Measurements from ENCODE around the gene TRIM24.
"Not testable (repeated sequence)": the region's sequence is repeated elsewhere in the genome, so short reads cannot be mapped to it uniquely, and the experiment has no call there.

Gene TRIM24

DNA sequence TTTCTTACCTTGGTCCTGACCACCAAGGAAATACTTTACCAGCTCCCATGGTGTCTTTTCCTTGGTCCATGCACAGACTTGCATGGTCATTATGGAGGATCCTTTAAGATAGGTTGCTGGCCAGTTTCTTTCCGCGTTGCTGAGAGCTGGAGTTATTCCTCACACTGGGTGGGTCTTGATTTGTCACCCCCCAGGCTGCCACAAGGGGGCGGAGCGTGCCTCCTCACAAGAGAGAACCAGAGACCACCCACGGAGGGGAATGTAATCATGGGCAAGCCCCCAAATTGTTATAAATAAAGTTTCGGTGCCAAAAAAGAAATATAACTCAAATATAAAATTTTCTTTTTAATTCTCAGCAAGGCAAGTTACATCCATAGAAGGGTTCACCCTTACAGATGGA lies 10.5 kb upstream of the TRIM24 start:
- Histone ChIP-seq H3K4me3 (ENCODE audit: insufficient read length, low read depth) (no peak overlapping the region), H3K36me3 (ENCODE audit: insufficient read depth, insufficient read length, low read length) (no peaks in the 10 kb centered on the region), H3K9ac (ENCODE audit: insufficient read length, low read depth) (no peak overlapping the region), H3K27me3 (ENCODE audit: insufficient read depth, insufficient read length) (no peaks in the 10 kb centered on the region), H3K9me3 (ENCODE audit: insufficient read depth, low read length) (no peaks in the 10 kb centered on the region; the same call in 1 of the 2 replicates), H3K4me1 (ENCODE audit: insufficient read depth, insufficient read length) (no peaks in the 10 kb centered on the region)
- no peak for TF ChIP-seq SUZ12 (IDR thresholded peaks at IDR 0.05; ENCODE audit: extremely low read depth, insufficient read depth, insufficient read length)
- no peak for TF ChIP-seq ZNF274 (IDR thresholded peaks at IDR 0.05; ENCODE audit: low read depth, low read length)
- no peak for TF ChIP-seq YY1 (IDR thresholded peaks at IDR 0.05; ENCODE audit: insufficient read depth, insufficient read length)
- peak; percentile 27 for DNase-seq (ENCODE audit: low read depth, low spot score)

DNA sequence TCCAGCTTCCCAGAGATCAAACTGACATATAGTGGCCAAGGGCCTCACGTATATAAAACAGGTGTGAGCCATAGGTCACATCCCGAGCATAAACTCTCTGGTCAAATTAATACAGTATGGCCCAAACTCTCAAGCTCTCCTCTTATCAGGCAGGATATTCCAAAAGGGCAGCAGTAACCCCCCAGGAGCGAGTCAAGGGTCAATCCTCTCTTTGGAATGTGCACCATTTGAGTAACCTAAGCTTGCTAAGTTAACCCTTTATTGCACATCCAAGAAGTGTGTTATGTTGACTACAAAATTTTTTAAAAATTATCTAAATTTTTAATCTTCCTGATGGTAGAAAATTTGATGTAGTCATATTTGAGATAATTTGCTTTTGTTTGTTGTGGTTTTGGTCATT lies 4.5 kb upstream of the TRIM24 start:
- TF ChIP-seq YY1 (IDR thresholded peaks at IDR 0.05; ENCODE audit: insufficient read depth, insufficient read length) (no peak), SUZ12 (IDR thresholded peaks at IDR 0.05; ENCODE audit: extremely low read depth, insufficient read depth, insufficient read length) (no peak), ZNF274 (IDR thresholded peaks at IDR 0.05; ENCODE audit: low read depth, low read length) (no peak)
- Histone ChIP-seq H3K4me3 (ENCODE audit: insufficient read length, low read depth) (no peak overlapping the region), H3K9me3 (ENCODE audit: insufficient read depth, low read length) (0 out of 2 replicates have a peak, but pooled peaks cover 7% of the 10 kb centered on the region), H3K9ac (ENCODE audit: insufficient read length, low read depth) (no peak overlapping the region), H3K27me3 (ENCODE audit: insufficient read depth, insufficient read length) (no peaks in the 10 kb centered on the region), H3K36me3 (ENCODE audit: insufficient read depth, insufficient read length, low read length) (no peaks in the 10 kb centered on the region), H3K4me1 (ENCODE audit: insufficient read depth, insufficient read length) (no peaks in the 10 kb centered on the region)
- no peak for DNase-seq (ENCODE audit: low read depth, low spot score)

DNA sequence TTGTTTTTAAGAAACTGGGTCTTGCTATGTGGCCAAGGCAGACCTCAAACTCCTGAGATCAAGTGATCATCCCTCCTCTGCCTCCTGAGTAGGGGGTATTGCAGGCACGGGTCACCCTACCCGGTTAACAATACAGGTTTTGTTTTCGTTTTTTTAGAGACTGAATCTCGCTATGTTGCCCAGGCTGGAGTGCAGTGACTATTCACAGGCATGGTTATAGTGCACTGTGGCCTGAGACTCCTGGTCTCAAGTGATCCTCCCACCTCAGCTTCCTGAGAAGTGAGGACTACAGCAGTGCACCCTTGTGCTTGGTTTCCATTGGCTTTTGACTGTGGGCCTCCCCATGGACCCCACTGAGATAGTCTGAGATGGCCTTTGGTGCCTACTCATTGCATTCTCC lies 3.8 kb upstream of the TRIM24 start:
- no peak for DNase-seq (ENCODE audit: low read depth, low spot score)
- Histone ChIP-seq H3K9me3 (ENCODE audit: insufficient read depth, low read length) (0 out of 2 replicates have a peak, but pooled peaks cover 7% of the 10 kb centered on the region), H3K4me3 (ENCODE audit: insufficient read length, low read depth) (no peak overlapping the region), H3K36me3 (ENCODE audit: insufficient read depth, insufficient read length, low read length) (no peaks in the 10 kb centered on the region), H3K9ac (ENCODE audit: insufficient read length, low read depth) (no peak overlapping the region), H3K27me3 (ENCODE audit: insufficient read depth, insufficient read length) (no peaks in the 10 kb centered on the region), H3K4me1 (ENCODE audit: insufficient read depth, insufficient read length) (no peaks in the 10 kb centered on the region)
- TF ChIP-seq SUZ12 (IDR thresholded peaks at IDR 0.05; ENCODE audit: extremely low read depth, insufficient read depth, insufficient read length) (no peak), YY1 (IDR thresholded peaks at IDR 0.05; ENCODE audit: insufficient read depth, insufficient read length) (no peak), ZNF274 (IDR thresholded peaks at IDR 0.05; ENCODE audit: low read depth, low read length) (no peak)

DNA sequence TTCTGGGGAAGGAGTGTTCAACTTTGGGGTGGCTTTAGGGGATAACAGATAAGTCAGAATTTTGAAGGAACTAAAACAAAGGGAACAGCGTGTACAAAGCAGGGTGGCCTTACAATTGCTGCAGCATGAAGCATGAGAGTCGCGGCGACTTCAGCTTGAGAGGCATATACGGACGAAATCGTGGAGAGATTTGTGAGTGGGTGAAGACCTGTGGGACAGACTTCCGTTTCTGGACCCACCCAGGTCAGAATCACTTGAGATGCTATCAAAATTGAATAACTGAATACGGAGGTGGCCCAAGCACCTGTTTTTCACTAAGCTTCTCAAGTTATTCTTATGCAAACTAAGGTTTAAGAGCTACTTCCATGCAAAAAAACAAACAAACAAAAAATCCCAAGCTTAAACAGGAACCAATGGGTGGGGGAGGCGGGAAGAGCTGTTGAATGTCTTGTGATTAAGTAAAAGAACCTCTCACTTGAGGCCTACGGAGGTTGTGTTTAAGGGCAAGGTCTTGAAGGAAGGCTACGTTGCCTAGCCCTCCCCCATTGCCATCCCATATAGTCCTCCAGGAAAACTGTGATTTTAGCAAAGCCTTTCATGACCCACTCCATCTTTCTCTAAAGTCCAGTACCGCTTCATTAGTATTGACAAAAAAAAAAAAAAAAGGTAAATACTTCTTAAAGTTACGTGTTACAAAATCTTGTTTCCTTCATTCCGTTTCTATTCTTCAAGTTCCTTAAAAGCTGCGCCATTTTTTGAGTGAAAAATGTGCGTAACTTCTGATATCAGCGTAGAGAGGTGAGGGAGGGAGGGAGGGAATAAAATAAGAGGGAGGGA lies 1.3 kb upstream of the TRIM24 start:
- no peak for TF ChIP-seq SUZ12 (IDR thresholded peaks at IDR 0.05; ENCODE audit: extremely low read depth, insufficient read depth, insufficient read length)
- TF ChIP-seq ZNF274 (IDR thresholded peaks at IDR 0.05; ENCODE audit: low read depth, low read length): no peak
- TF ChIP-seq YY1 (IDR thresholded peaks at IDR 0.05; ENCODE audit: insufficient read depth, insufficient read length): no peak
- no peaks in the 10 kb centered on the region for H3K27me3 ChIP-seq (ENCODE audit: insufficient read depth, insufficient read length)
- H3K4me1 ChIP-seq (ENCODE audit: insufficient read depth, insufficient read length): no peaks in the 10 kb centered on the region
- H3K9ac ChIP-seq (ENCODE audit: insufficient read length, low read depth): no peak overlapping the region
- peaks cover 12% of the 10 kb centered on the region; the same call in 1 of the 2 replicates for H3K9me3 ChIP-seq (ENCODE audit: insufficient read depth, low read length)
- DNase-seq (ENCODE audit: low read depth, low spot score): peak; percentile 87
- H3K4me3 ChIP-seq (ENCODE audit: insufficient read length, low read depth): no peak overlapping the region
- H3K36me3 ChIP-seq (ENCODE audit: insufficient read depth, insufficient read length, low read length): peaks cover 8% of the 10 kb centered on the region

DNA sequence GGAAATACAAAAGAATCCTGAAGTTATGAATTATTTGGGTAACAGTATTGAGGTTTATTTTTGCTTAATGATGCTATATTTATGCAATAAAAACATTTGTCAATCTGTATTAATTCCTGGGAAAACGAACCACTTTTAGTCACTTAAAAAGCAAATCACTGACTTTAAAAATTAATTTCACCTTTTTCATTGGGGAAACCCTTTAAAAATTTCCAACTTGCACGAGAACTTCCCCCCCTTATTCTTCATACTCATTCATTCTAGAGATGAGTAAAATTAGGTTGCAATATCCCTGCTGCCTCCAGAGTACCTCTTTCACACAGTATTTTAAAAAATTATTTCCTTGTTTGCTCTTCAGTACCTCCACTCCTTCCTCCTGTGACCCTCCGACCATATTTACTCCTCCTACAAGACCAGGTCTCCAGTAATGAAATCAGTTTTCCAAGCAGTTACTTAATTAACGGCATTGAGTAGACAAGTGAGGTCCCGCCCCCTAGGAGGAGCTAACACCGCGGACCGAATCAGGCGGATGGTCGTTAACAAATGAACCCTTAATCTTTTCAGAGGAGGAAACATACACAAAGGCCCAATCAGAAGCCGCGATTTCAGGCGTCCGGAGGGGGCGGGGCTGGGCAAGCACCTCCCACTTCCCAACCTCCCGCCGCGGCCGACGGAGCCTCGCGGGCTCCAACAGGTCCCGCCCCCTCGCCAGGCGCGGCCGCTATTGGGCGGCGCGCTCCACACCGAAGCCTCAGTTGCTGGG lies 465 bp upstream of the TRIM24 start:
- TF ChIP-seq YY1 (IDR thresholded peaks at IDR 0.05; ENCODE audit: insufficient read depth, insufficient read length) (no peak), SUZ12 (IDR thresholded peaks at IDR 0.05; ENCODE audit: extremely low read depth, insufficient read depth, insufficient read length) (no peak), ZNF274 (IDR thresholded peaks at IDR 0.05; ENCODE audit: low read depth, low read length) (no peak)
- Histone ChIP-seq H3K4me3 (ENCODE audit: insufficient read length, low read depth) (peak overlapping the region; percentile 25), H3K9ac (ENCODE audit: insufficient read length, low read depth) (no peak overlapping the region), H3K9me3 (ENCODE audit: insufficient read depth, low read length) (peaks cover 12% of the 10 kb centered on the region; the same call in 1 of the 2 replicates), H3K4me1 (ENCODE audit: insufficient read depth, insufficient read length) (no peaks in the 10 kb centered on the region), H3K27me3 (ENCODE audit: insufficient read depth, insufficient read length) (no peaks in the 10 kb centered on the region), H3K36me3 (ENCODE audit: insufficient read depth, insufficient read length, low read length) (peaks cover 8% of the 10 kb centered on the region)
- DNase-seq (ENCODE audit: low read depth, low spot score): peak; percentile 97

DNA sequence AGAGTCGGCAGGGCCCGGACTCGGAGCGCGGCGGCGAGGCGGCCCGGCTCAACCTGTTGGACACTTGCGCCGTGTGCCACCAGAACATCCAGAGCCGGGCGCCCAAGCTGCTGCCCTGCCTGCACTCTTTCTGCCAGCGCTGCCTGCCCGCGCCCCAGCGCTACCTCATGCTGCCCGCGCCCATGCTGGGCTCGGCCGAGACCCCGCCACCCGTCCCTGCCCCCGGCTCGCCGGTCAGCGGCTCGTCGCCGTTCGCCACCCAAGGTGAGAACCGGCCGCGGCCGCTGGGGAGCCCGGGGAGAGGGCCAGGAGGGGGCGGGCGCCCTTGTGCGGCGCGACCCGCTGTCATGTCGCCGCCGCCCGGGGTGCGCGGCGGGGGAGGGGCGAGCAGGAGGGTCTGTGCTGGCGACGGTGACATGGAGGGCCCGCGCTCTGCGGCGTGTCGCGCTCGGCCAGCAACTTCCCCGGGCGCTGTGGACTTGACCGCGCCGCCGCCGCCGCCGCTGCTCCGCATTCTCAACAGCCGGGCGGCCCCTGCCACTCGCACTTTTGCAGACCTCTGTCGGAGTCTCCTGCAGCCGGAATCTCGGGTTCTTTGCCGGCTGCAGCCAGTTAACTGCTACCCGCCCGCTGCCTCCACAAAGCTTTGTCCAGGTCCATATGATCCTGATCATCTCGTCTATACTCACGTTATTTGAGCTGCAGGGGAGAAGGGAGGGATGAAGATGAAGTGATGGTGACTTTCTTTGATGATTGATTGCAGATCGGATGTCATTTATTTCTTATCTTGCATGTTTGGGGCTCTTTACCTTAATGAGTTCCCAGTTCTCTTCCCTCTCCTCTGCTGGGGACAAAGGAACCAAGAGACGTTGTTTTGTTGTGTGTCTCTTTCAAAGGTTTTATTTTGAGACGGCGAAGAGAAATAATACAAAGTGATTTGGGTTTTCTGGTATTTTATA lies 869 bp downstream of the TRIM24 start:
- TF ChIP-seq YY1 (IDR thresholded peaks at IDR 0.05; ENCODE audit: insufficient read depth, insufficient read length): no peak
- no peak for TF ChIP-seq ZNF274 (IDR thresholded peaks at IDR 0.05; ENCODE audit: low read depth, low read length)
- TF ChIP-seq SUZ12 (IDR thresholded peaks at IDR 0.05; ENCODE audit: extremely low read depth, insufficient read depth, insufficient read length): no peak
- Histone ChIP-seq H3K27me3 (ENCODE audit: insufficient read depth, insufficient read length) (no peaks in the 10 kb centered on the region), H3K9ac (ENCODE audit: insufficient read length, low read depth) (peak overlapping the region; percentile 92), H3K4me3 (ENCODE audit: insufficient read length, low read depth) (peak overlapping the region; percentile 65), H3K4me1 (ENCODE audit: insufficient read depth, insufficient read length) (no peaks in the 10 kb centered on the region), H3K9me3 (ENCODE audit: insufficient read depth, low read length) (peaks cover 12% of the 10 kb centered on the region; the same call in 1 of the 2 replicates), H3K36me3 (ENCODE audit: insufficient read depth, insufficient read length, low read length) (peaks cover 8% of the 10 kb centered on the region)
- DNase-seq (ENCODE audit: low read depth, low spot score): peak; percentile 9

DNA sequence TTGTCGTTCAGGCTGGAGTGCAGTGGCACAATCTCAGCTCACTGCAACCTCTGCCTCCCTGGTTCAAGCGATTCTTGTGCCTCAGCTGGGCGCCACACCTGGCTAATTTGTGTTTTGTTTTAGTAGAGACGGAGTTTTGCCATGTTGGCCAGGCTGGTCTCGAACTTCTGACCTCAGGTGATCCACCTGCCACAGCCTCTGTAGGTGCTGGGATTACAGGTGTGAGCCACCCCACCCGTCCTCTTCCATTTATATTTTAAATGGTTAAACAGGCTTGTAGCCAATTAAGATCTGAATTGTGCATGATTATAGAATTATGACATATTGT lies 3.2 kb downstream of the TRIM24 start:
- not testable (repeated sequence) for H3K27me3 ChIP-seq (ENCODE audit: insufficient read depth, insufficient read length); H3K4me1 ChIP-seq (ENCODE audit: insufficient read depth, insufficient read length); H3K4me3 ChIP-seq (ENCODE audit: insufficient read length, low read depth); H3K36me3 ChIP-seq (ENCODE audit: insufficient read depth, insufficient read length, low read length); H3K9me3 ChIP-seq (ENCODE audit: insufficient read depth, low read length); H3K9ac ChIP-seq (ENCODE audit: insufficient read length, low read depth); DNase-seq (ENCODE audit: low read depth, low spot score)

All from NT2/D1 (cell line).